ENCODE results near the gene EID2B.

Gene EID2B

DNA sequence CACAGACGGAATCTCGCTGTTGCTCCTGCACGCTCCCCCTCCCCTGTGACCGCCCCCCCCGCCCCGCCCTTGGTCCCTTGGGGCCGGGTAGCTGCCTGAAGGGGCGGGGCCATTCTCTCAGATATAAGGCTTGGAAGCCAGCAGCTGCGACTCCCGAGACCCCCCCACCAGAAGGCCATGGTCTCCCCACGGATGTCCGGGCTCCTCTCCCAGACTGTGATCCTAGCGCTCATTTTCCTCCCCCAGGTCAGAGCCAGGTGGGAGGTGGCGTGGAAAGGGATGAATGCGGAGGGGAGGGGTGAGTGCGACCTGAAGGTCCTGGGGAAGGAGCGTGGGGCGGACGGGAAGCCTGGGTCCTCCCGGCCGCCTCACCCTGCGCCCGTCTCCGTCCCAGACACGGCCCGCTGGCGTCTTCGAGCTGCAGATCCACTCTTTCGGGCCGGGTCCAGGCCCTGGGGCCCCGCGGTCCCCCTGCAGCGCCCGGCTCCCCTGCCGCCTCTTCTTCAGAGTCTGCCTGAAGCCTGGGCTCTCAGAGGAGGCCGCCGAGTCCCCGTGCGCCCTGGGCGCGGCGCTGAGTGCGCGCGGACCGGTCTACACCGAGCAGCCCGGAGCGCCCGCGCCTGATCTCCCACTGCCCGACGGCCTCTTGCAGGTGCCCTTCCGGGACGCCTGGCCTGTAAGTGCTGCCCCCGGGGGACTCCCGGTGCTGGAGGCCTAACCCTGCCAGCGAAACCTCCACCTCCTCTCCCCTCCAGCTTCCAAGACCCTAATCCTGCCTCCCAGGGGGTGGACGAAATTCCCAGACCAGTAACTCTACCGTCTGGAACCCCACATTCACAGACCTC is 33.6 kb downstream of the EID2B start, which contains the start of gene DLL3:
DLL3 (plus strand) TSS at position 150 of the 845 bp plus-strand sequence; CDS start at position 178, 28 bp downstream.
- DNase-seq (ENCODE audit: low read depth): no peak

DNA sequence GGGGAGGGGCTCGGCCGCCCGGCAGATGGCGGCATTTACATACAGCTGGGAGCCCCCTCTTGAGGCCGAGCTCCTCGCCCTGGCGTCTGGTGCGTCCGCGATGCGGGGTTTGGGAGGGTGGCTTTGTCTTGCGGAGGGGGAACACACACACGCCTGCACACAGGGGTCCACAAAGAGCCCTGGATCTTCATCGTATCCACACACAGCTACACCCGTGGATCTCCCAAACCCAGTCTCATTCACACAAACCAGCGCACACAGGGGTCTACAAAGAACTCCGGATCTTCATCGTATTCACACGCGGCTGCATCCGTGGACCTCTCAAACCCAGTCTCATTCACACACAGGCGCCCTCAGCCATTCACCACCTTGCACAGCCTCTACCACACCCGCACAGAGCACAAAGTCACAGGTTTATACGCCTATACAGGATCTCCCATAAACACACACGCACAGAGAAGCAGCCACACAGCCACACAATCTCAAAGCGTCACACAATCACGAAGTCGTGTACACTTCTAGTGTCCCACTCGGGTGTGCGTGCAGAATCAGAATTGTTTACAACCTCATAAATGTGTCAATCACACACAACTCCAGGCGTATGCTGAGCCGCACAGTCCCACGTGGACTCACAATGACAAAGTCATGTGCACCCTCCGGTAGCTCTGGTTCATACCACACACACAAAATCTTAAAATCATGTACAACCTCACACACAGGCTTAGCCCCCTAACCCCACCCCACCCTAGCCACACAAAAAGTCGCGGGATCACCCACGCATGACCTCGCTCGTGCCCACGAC is 34.5 kb downstream of the EID2B start:
- no peak for DNase-seq (ENCODE audit: low read depth)

DNA sequence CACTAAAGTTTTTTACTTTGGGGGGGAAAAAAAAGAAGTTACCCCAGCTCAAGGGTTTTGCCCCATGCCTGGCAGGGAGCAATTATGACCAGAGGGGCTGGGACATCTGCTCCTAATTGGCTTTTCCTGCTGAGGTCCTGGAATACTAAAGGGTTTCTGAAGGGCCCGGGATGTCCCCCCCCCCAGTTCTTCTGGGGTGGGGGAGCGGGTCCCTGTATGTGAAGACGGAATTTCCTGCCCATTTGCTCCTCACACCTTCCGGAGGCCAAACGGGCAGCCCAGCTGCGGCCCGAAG is 35.0 kb downstream of the EID2B start:
- DNase-seq (ENCODE audit: low read depth): no peak

DNA sequence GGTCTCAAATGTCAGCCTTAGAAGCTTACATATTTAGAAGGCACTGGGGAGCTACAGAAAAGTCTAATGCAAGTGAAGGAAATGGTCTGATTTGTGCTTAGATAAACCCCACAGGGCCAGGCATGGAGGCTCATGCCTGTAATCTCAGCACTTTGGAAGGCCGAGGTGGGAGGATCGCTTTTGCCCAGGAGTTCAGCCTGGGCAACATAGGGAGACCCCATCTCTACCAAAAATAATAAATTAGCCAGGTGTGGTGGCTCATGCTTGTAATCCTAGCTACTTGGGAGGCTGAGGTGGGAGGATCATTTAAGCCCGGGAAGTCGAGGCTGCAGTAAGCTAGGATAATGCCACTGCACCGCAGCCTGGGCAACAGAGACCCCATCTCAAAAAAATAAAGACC is 36.6 kb downstream of the EID2B start:
- DNase-seq (ENCODE audit: low read depth): no peak

DNA sequence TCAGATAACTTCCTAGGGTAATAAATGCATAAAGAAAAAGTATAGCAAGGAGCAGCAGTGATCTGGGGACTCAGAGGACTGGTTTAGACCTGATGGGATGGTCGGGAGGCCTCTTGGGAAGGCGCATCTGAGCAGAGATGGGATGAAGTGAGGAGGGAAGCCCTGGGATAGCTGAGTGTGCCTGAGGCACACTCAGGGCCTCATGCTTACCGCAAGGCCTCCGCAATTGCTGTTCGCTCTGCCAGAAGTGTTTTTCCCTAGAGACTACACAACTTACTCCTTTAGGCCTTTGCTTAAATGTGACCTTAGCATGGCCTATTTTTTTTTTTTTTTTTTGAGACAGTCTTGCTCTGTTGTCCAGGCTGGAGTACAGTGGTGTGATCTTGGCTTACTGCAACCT is 38.0 kb downstream of the EID2B start:
- DNase-seq (ENCODE audit: low read depth): no peak

DNA sequence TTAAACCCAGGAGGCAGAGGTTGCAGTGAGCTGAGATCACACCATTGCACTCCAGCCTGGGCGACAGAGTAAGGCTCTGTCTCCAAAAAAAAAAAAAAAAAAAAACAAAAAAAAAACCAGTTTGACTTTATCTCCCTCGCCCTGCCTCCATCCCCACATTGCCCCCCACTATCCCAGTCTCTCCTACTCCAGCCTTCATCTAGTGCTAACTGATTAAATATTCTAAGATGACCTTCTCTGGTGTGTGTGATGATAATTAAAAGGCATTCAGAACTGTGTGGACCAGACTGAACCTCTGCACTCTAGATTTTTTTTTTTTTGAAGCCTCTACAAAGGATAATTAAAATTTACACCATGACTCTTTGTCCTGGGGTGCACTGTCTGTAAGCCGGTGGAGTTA is 39.9 kb downstream of the EID2B start:
- DNase-seq (ENCODE audit: low read depth): no peak

DNA sequence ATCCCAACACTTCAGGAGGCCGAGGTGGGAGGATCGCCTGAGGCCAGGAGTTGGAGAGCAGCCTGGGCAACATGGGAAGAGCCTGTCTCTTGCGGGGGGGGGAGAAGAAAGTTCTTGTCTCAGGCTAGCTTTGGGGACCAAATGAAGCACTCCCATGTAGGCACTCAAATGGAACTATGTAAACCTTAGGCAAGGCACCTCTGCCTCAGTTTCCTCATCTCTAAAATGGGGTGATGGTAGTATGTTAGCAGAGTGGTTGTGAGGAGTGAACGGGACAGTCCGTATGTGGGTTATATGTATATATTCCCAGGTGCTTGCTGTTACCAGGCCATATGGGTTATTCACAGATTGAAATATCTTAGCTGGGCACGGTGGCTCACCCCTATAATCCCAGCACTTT is 40.4 kb downstream of the EID2B start:
- no peak for DNase-seq (ENCODE audit: low read depth)

DNA sequence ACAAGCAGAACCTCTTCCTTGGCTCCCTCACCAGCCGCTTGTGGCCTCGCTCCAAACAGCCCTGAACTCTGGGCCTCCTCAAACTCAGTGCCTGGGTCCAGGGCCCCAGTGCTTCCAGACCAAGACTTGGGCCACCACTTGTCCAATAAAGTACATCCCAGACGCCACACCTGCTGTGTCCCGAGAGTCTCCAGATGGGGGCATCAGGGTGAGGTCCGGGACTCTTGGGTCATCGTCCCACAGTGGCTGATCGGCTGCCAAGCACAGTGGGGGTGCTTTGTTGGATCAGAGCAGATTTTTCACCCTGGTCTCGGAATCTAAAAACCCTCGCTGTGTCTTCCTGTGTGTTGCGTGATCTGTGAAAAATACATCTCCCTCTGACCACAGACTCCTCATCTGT is 42.9 kb downstream of the EID2B start:
- DNase-seq (ENCODE audit: low read depth): no peak

DNA sequence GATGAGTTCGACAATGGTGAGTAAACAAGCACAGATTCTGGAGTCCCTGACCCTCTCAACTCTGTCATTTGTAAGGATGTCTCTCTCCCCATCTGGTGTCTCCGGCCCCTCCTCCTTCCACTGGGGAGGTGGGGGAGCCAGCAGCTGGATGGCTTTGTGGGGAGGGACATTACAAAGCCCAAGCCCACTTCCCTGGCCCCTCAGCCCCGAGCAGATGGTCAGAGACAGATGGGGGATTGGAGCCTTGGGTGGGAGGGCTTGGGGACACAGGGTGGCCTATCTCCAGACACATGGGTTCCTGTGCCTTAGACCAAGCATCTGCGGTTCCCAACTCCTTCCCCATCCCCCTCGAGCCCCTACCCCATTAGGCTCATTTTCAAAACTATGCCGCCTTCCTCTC is 49.5 kb downstream of the EID2B start:
- DNase-seq (ENCODE audit: low read depth): no peak

DNA sequence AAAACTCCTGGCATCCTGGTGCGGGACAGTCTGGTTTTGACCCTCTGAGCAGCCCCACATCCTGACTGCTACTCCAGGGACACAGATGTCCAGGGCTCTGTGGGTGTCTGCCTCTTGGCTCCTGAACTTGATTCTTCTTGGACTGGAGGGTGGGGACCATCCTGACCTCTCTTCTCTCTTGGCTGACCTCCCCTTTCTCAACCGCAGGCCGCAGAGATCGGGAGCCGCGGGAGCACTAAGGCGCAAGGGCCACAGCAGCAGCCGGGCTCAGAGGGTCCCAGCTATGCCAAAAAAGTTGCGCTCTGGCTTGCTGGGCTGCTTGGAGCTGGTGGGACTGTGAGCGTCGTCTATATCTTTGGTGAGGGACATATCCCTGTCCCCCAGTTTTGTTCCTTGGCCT is 51.0 kb downstream of the EID2B start:
- no peak for DNase-seq (ENCODE audit: low read depth)

DNA sequence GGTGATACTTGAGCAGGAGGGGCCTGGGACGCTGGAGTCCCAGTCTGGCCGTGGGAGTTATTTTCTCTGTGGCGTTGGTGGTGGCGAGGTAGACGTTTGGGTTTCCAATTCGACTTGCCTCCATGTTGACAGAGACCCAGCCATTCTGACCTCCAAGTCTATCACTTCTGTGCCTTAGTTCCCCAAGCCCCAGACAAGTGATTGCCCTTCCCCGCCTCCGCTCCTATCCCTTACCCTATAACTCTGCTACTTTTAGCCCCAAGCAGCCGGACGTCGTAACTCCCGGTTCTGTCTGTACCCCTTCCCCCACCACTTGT is 51.5 kb downstream of the EID2B start:
- DNase-seq (ENCODE audit: low read depth): no peak
